Measurements from ENCODE around the gene WIPF2. TPM values are rescaled to one million over a fixed set of nuclear protein-coding genes. Genes with fewer than 3 reads are reported as not detected.

The WIPF2 gene, protein sequence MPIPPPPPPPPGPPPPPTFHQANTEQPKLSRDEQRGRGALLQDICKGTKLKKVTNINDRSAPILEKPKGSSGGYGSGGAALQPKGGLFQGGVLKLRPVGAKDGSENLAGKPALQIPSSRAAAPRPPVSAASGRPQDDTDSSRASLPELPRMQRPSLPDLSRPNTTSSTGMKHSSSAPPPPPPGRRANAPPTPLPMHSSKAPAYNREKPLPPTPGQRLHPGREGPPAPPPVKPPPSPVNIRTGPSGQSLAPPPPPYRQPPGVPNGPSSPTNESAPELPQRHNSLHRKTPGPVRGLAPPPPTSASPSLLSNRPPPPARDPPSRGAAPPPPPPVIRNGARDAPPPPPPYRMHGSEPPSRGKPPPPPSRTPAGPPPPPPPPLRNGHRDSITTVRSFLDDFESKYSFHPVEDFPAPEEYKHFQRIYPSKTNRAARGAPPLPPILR
- 8.5 and 15.5 TPM in 2 replicates for total RNA-seq

GRCh38 chr17:40218740-40219593 is at the start of gene WIPF2:
Gene WIPF2 (plus strand): TSS chr17:40219304. CDS start chr17:40256460, 37,156 bp downstream.
- peak; percentile 98 for DNase-seq

DNA sequence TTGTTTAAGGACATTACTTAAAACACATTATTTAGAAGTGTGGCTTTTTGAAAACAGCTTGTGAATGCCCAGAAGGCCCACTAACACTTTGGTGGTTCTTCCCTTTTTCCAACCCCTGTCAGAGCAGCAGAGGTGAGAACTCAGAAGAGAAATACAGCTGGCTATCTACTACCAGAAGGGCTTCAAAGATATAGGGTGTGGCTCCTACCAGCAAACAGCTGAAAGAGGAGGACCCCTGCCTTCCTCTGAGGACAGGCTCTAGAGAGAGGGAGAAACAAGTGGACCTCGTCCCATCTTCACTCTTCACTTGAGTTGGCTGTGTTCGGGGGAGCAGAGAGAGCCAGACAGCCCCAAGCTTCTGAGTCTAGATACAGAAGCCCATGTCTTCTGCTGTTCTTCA is 48.8 kb upstream of the WIPF2 start:
- no peak for DNase-seq

GRCh38 chr17:40171750-40172149 is 47.4 kb upstream of the WIPF2 start:
- DNase-seq = no peak

DNA sequence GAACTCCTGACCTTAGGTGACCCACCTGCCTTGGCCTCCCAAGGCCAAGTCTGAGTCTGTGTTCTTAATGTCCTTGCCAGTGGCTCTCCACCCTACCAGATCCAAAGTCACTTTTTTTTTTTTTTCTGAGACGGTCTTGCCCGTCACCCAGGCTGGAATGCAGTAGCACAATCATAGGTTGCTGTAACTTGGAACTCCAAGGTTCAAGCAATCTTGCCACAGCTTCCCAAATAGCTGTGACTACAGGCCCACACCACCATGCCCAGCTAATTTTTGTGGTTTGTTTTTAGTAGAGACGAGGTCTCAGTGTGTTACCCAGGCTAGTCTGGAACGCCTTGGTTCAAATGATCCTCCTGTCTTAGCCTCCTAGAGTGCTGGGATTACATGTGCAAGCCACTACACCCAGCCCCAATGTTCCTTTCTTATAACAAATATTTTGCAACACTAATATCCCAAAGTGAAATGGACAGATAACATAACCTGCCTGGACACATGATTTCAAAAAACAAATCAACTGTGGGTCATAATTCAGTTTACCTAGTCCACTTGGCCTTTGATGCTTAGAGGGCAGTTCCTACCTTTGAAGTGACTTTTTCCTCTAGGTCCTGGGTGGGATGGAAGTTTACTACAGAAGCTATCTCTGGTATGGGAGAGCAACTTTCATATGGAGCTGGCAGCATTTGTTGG is 45.9 kb upstream of the WIPF2 start:
- DNase-seq = no peak

DNA sequence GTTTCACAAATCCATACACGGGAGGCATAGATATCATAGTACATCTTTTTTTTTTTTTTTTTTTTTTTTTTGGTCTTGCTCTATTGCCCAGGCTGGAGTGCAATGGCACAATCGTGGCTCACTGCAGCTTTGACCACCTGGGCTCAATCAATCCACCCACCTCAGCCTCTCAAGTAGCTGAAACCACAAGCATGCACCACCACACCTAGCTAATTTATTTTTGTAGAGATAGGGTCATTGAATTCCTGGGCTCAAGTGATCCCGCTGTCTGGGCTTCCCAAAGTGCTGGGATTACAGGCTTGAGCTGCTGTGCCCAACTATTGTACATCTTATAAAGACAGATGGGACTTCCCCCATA is 45.3 kb upstream of the WIPF2 start:
- DNase-seq = no peak

DNA sequence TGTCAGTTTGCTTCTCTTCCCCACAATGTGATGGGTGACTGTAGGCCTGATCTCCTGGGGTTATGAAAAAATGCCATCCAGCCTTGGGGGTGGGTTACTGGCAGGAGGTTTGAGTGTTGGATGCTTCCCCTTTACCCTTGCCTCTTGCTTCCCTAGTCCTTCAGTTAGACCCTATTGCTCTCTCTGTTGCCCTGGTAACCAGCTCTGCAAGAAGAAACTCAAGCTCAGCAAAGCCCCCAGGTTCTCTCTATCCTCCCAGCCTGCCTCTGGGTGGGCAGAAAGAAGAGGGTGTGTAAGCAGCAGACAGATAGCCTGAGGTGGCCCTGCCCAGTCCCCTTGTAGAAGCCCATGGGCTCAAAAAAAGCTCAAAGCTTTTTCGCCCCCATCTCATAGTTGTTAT is 44.6 kb upstream of the WIPF2 start:
- no peak for DNase-seq

GRCh38 chr17:40175928-40176753 is 43.0 kb upstream of the WIPF2 start:
- DNase-seq = no peak

GRCh38 chr17:40176754-40177110 is 42.4 kb upstream of the WIPF2 start:
- no peak for DNase-seq

DNA sequence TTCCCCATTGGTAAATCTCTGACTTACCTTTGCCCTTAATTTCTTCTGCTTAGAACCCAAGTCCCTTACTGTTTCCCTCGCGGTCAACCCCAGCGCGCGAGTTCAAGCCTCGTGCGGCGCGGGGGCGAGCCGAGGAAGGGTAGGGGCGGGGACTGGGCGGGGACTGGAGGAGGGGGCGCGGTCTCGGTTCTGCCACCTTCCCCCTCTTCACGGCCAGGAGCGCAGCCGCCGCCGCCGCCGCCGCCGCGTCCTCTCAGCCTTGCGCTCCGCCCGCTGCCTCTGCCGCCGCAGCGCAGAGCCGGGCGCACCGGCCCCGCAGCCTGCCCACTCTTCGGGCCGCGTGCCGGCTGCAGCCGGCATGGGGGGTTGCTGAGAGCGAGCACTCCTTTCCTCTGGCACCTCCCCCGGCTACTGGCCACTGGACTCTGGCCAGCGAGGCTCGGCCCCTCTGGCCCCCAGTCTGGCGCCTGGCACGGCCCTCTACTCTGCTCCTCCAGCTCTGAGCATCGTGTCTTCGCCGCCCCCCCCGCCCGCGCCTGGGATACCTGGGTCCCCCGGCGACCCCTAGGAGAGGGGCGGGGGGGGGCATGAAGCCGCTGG is 41.7 kb upstream of the WIPF2 start, which contains the start of gene RAPGEFL1:
Gene RAPGEFL1, plus strand, starts transcription at position 196 of the 600 bp plus-strand sequence. Its CDS starts 392 bp downstream, at position 588.
- DNase-seq = peak; percentile 75

GRCh38 chr17:40178021-40178601 is 41.0 kb upstream of the WIPF2 start:
- DNase-seq = no peak

DNA sequence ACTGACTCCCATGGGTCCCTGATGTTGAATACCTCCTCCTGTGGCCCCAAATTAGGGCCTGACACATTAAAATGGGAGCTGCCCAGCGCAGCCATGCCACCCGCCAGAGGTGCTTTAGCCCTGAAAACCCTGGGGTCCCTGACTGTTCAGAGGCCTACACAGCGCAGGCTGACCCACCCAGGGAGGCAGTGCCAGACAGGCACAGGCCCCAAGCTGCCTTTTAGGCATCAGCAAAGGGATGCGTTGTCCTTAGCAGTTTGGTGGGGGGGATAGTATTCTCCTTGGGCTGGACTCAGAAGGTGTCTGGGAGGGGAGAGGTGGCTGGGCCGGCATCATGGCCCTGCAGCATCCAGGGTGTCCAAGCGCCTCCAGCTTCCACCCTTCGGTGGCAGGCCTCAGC is 40.4 kb upstream of the WIPF2 start:
- no peak for DNase-seq

- DNase-seq = peak; percentile 13
These were observed 39.0 kb upstream of the WIPF2 start for GRCh38 chr17:40179923-40180659.

DNA sequence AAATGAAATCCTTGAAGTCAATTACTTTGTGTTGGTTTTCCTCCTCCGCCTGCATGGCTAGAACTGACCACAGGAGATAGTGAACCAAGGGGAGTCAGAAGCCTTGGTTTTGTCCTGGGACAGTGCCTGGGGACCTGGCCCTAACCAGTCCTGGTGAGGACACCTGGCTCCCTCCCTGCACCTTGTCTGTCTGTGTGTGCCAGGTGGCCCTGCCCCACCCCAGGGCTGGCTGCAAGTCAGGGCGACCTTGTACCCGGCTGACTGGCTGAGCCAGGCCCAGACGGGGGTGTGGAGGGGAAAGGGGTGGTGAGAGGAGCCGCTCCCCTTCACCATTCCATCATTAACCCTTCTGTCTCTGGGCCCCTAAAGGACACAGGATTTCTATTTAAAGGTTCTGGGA is 38.4 kb upstream of the WIPF2 start:
- DNase-seq = no peak

DNA sequence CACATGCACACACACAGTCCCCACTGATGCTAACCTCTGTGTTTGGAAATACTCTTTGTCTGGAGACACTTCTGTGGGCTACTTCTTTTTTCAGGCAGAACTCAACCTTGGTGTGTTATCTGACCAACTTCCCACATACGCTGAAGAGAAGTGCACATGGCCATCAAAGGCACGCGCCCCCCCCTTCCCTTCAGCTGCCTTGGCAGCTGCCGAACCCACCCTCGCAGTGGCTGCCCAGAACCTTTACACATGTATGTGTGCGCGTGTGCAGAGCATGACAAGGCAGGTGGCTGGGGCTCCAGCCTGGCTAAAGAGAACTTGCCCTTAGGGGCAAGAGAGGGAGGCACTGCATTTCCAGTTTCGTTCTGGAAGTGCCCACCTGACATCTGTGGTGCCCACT is 37.9 kb upstream of the WIPF2 start:
- DNase-seq = no peak

GRCh38 chr17:40182606-40183005 is 36.5 kb upstream of the WIPF2 start:
- DNase-seq = no peak

- DNase-seq = no peak
These were observed 31.9 kb upstream of the WIPF2 start for GRCh38 chr17:40187238-40187637.

GRCh38 chr17:40188694-40189093 is 30.4 kb upstream of the WIPF2 start:
- DNase-seq = no peak

GRCh38 chr17:40190197-40191021 is 28.7 kb upstream of the WIPF2 start:
- DNase-seq = peak; percentile 63
